SK-MEL-5 (cell line): ENCODE data around the gene MPHOSPH9. TPM values are rescaled to one million over a fixed set of nuclear protein-coding genes. Genes with fewer than 3 reads are reported as not detected.

Source experiments
- DNase-seq: peaks from one replicate; pipeline ENCODE4 v3.0.0-alpha.2; 2016; ENCODE audit warnings: low read depth, low spot score
- in situ Hi-C: cut with HindIII; loops from 2 replicates; pipeline ENCODE4 v1.10.0; 2016; ENCODE audit warnings: low sequenced_read_pairs, high pct_unique_total_duplicates, low pct_unique_long_range_greater_than_20kb
- small RNA-seq, 2 experiments: library from RNA; depleted of rRNA; stranded (forward); fragments of <200 nt; gene quantifications; one replicate each; pipeline ENCODE3, GENCODE V24; 2014
- total RNA-seq: library from RNA; depleted of rRNA; stranded (reverse); fragments of >200 nt; shearing (Covaris generic); gene quantifications from 2 replicates; pipeline ENCODE4 v1.2.3, GENCODE V29; 2014; rRNA removed

MPHOSPH9 gene
- total RNA-seq, 1 experiment from 2014 or later, result 54.9 TPM

DNA sequence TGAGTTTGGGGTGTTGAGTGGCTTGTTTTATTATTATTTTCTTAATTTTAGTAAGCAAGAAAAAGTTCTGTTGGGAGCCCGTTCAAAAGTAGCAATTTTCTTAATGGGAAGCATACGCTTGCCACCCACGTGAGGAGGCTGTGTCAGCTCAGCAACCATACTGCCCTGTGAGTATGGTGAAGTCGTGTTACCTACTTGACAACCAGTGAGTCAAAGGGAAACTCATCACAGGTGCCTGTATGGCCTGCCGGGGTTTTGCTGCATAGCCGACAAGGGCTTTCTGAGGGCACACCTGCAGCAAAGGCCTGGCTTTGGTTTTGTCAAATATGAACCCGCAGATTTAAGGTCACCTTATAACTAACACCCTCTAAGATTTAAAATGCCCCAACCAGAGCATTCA, 113.1 kb downstream of the MPHOSPH9 start:
- no peak for DNase-seq
- in situ Hi-C loops, result no loop called here

- DNase-seq, result no peak
- in situ Hi-C loops, result no loop called here
Measured at GRCh38 chr12:123118497-123118896, 114.4 kb downstream of the MPHOSPH9 start.

DNA sequence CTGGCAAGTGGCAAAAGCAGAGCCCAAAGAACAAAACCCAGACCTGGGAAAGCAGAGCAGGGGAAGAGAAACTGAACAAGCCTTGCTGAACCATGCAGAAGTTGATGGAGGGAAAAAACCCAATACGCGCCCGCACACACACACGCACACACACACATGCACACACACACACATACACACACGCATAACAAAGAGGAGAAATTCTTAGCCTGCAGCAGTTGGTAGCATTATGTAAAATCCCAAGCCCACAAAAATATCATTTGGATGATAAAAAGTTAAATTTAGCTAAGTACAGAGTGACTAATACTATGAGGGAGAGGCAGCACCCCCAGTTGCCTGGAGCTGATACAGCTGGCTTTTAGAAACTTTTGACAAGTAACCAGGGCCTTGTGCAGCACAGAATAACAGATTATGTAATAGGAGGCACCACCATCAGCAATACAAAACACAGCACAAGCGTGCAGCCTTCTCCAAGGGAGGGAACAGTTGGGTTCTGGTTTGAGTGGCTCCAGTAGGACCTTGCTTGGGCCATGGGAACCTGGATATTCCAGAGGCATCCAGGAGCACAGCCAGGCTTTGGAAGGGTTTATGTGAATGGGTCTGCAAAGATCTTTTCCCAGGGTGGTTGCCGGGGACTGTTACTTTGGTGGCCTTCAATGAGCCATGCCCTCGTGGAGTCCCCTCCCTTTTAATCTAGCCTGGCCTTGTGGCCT, 117.4 kb downstream of the MPHOSPH9 start:
- no peak for DNase-seq
- in situ Hi-C loops, result no loop called here

- in situ Hi-C loops, result no loop called here
- DNase-seq, result no peak
Measured at GRCh38 chr12:123114304-123115083, 118.4 kb downstream of the MPHOSPH9 start.

DNA sequence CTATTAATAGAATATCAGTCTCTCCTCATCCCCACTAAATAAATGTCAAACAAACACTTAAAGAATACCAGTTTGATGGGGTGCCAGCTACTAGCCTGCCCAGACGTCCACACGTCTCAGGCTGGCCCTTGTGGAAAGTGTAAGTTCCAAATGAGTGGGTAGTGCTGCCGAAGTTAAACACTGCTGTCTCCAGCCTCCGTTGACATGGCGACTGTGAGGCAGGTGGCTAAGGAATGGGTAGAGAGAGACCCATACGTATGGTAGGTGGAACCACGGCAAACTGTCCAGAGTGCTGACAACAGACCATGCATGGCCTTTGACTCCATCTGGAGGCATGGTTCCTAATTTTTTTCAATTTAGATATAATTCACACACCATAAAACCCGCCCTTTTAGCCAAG, 119.9 kb downstream of the MPHOSPH9 start:
- in situ Hi-C loops, result no loop called here
- no peak for DNase-seq

DNA sequence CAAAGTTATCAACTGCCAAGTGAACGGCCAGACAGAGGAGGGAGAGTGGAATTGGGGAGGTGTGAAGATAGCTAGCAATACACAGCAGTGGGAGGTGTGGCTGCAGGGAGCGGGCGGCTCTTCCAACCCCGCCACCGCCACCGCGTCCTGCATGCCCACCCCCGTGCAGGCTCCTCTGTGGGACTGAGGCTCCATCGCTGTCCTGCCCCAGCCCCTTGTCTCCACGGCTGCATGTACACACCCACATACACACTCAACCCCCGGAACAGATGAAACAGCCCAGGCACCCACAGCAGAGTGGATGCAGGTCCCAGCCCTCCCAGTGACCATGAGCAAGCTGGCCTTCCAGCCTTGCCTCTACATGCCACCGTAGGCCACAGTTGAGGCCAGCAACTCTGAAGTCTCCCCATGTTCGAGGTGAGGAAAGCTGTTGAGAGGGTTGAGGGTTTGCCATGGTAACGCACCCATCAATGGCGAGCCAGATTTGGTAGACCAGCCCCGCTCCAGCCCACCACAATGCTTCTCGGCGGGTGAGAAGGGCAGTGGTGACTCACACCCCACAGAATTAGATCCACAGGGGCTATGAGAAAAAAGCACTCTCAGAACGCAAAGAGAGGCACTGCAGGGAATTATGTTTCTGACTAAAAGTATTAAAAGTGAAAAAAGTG, 121.3 kb downstream of the MPHOSPH9 start:
- in situ Hi-C loops, result no loop called here
- no peak for DNase-seq

DNA sequence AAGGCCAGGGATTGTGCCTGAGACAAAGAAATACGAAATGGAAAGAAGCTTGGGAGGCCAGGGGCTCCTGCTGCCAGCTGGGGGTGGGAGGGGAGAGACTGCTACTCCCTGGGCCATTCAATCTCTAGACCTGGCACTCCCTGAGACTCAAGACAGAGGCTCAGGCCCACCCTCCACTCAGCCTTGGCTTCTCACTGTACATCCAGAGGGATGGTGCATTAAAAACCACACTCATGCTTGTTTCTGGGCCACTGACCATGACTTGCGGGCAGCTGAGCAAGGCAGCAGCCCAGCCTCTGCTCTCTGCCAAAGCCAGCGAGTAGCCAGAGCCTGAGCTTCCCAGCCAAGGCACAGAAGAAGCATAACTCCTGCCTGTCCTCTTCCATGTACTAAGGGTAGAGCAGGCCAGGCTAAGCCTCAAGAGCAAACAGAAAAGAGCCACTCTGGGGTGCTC, 123.6 kb downstream of the MPHOSPH9 start:
- DNase-seq, result no peak
- in situ Hi-C loops, result no loop called here

GRCh38 chr12:123108682-123109066, 124.3 kb downstream of the MPHOSPH9 start:
- in situ Hi-C loops, result no loop called here
- DNase-seq, result no peak

GRCh38 chr12:123107926-123108681, 124.8 kb downstream of the MPHOSPH9 start:
- no peak for DNase-seq
- in situ Hi-C loops, result no loop called here

- in situ Hi-C loops, result no loop called here
- no peak for DNase-seq
Measured at GRCh38 chr12:123106640-123107359, 126.1 kb downstream of the MPHOSPH9 start.

- in situ Hi-C loops, result no loop called here
- DNase-seq, result no peak
Measured at GRCh38 chr12:123105211-123105826, 127.6 kb downstream of the MPHOSPH9 start.

- DNase-seq, result no peak
- in situ Hi-C loops, result no loop called here
Measured at GRCh38 chr12:123104809-123105208, 128.1 kb downstream of the MPHOSPH9 start.

Small RNAs within 50 kb of the gene (small RNA-seq; reads per million reads assigned to genes)
- 0 to 0.05 reads per million in 2 experiments for gene RNA5SP375

Other genes starting within 250 kb of the MPHOSPH9 start
- gene PITPNM2, start 82.1 kb downstream of the MPHOSPH9 start, total RNA-seq, result 1.2 and 1.7 TPM in 2 replicates
- 6.9 and 11.3 TPM in 2 replicates for gene MTRFR, start 295 bp upstream of the MPHOSPH9 start, total RNA-seq
- gene CDK2AP1, start 38.7 kb upstream of the MPHOSPH9 start, total RNA-seq, result 394 and 409 TPM in 2 replicates
- gene SBNO1, start 131.7 kb upstream of the MPHOSPH9 start, total RNA-seq, result 46.3 and 48.1 TPM in 2 replicates
- 28.1 and 30.3 TPM in 2 replicates for gene KMT5A, start 151.0 kb upstream of the MPHOSPH9 start, total RNA-seq
- 2.0 and 2.2 TPM in 2 replicates for gene RILPL2, start 203.5 kb upstream of the MPHOSPH9 start, total RNA-seq
- 19.5 and 20.6 TPM in 2 replicates for gene SNRNP35, start 225.0 kb upstream of the MPHOSPH9 start, total RNA-seq